ENCODE results near the gene KLRC2.
"Not testable (repeated sequence)": the region's sequence is repeated elsewhere in the genome, so short reads cannot be mapped to it uniquely, and the experiment has no call there.

KLRC2 gene

GRCh38 chr12:10435816-10436215, at the start of gene KLRC2:
KLRC2 (minus strand) TSS chr12:10436010; CDS start chr12:10435986, 24 bp downstream.
- DNase-seq, result peak; percentile 87

- DNase-seq, result not testable (repeated sequence)
These were observed 46.1 kb upstream of the KLRC2 start for GRCh38 chr12:10481901-10482300.

GRCh38 chr12:10472808-10473207, 37.0 kb upstream of the KLRC2 start:
- not testable (repeated sequence) for DNase-seq

GRCh38 chr12:10469701-10470100, 33.9 kb upstream of the KLRC2 start:
- no peak for DNase-seq

GRCh38 chr12:10466311-10466710, 30.5 kb upstream of the KLRC2 start:
- no peak for DNase-seq

- no peak for DNase-seq
These were observed 21.9 kb upstream of the KLRC2 start for GRCh38 chr12:10457760-10458159.

GRCh38 chr12:10456856-10457255, 21.0 kb upstream of the KLRC2 start:
- DNase-seq, result no peak

- DNase-seq, result no peak
These were observed 20.0 kb upstream of the KLRC2 start for GRCh38 chr12:10455766-10456165.

- no peak for DNase-seq
These were observed 18.7 kb upstream of the KLRC2 start for GRCh38 chr12:10454531-10454930.

- no peak for DNase-seq
These were observed 17.3 kb upstream of the KLRC2 start, which contains the start of gene KLRC1 for GRCh38 chr12:10453156-10453555. KLRC1 (minus strand) TSS chr12:10453377; CDS start chr12:10451156, 2,221 bp downstream.

GRCh38 chr12:10448236-10448635, 12.4 kb upstream of the KLRC2 start:
- peak; percentile 28 for DNase-seq

GRCh38 chr12:10446052-10446451, 10.2 kb upstream of the KLRC2 start:
- peak; percentile 80 for DNase-seq

- not testable (repeated sequence) for DNase-seq
These were observed 5.3 kb upstream of the KLRC2 start for GRCh38 chr12:10441144-10441543.

GRCh38 chr12:10439608-10440274, 3.9 kb upstream of the KLRC2 start:
- not testable (repeated sequence) for DNase-seq

- DNase-seq, result not testable (repeated sequence)
These were observed 1.8 kb upstream of the KLRC2 start for GRCh38 chr12:10437601-10438000.

GRCh38 chr12:10430623-10431022, 5.2 kb downstream of the KLRC2 start:
- DNase-seq, result peak; percentile 39

GRCh38 chr12:10425938-10426337, 9.9 kb downstream of the KLRC2 start:
- not testable (repeated sequence) for DNase-seq

GRCh38 chr12:10424260-10424899, 11.4 kb downstream of the KLRC2 start:
- not testable (repeated sequence) for DNase-seq

GRCh38 chr12:10422159-10422558, 13.7 kb downstream of the KLRC2 start:
- DNase-seq, result not testable (repeated sequence)

- peak; percentile 55 for DNase-seq
These were observed 15.5 kb downstream of the KLRC2 start, which contains the start of gene KLRC3 for GRCh38 chr12:10420334-10420733. KLRC3 (minus strand) TSS chr12:10420595; CDS start chr12:10420550, 45 bp downstream.

GRCh38 chr12:10409392-10409791, 26.4 kb downstream of the KLRC2 start, which contains the start of gene KLRC4:
KLRC4 (minus strand) TSS chr12:10409757; CDS start chr12:10409575, 182 bp downstream.
- DNase-seq, result peak; percentile 92

GRCh38 chr12:10408842-10409241, 27.0 kb downstream of the KLRC2 start:
- no peak for DNase-seq

- peak; percentile 96 for DNase-seq
These were observed 29.1 kb downstream of the KLRC2 start for GRCh38 chr12:10406725-10407124.

- no peak for DNase-seq
These were observed 30.5 kb downstream of the KLRC2 start for GRCh38 chr12:10405294-10405693.

All from MV-4-11 (cell line).